NCI-H510A treated with DMSO at 0.1 percent for 48 hours (cell line): ENCODE measurements around the gene CLTRN.
"Not testable (repeated sequence)": the region's sequence is repeated elsewhere in the genome, so short reads cannot be mapped to it uniquely, and the experiment has no call there.

Source experiments
- DNase-seq: peaks from one replicate; lab custom pipeline; 2025; lab: John Stamatoyannopoulos, UW

CLTRN gene

DNA sequence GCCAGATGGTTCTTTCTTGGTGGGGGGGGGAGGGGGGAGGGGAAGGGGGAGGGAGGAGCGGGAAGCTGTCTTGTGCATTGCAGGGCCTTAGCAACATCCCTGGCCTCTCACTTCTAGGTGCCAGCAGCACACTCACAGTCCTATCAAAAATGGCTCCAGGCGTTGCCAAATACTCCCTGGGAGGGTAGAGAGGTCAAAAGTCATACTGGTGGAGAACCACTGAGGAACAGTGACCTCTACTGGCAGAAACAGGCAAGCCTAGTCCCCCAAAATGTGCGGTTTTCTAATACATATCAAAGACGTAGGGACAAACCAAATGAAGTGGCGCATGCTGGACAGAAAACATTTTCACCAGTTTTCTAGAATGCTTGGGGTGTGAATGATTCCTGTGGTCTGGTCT lies 17.1 kb downstream of the CLTRN start:
- DNase-seq = not testable (repeated sequence)

DNA sequence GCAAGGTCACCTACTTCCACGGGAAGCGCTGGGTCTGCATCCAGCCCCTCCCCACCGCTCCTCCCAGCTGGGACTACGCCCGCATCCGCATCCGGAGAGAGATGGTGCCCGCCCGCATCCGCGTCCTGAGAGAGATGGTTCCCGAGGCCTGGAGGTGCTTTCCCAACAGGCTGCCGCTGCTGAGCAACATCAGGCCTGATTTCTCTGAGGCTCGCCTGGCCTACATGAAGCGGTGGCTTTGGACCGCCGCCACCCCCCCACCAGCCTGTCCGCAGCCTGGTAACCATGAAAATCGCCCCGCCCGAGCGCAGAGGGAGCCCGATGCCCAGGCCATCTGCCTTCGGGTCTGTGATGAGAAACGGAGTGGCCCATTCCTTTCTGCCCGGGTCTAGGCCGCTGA lies 18.1 kb downstream of the CLTRN start:
- DNase-seq = no peak

- no peak for DNase-seq
Observed at GRCh38 chrX:15646031-15646430, 18.6 kb downstream of the CLTRN start.

DNA sequence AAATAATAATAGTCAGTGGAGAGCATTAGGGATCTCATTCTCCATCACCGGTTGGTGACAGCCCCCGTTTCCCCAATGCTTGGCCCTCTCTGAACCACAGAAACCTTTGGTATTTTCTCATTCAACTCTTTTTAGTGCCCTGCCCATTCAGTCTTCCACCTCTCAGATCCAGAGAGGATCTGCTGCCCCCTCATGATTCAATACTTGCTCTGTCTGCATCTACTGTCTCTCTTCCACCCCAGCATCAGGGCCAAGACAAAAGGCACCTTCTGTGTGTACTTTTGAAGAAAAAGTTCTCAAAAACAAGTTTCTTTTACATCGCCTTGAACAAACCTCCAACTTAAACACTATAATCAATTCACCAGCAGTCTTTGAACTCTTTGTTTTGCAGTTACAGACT lies 19.3 kb downstream of the CLTRN start:
- DNase-seq = no peak

- no peak for DNase-seq
Observed at GRCh38 chrX:15644560-15644872, 20.1 kb downstream of the CLTRN start.

DNA sequence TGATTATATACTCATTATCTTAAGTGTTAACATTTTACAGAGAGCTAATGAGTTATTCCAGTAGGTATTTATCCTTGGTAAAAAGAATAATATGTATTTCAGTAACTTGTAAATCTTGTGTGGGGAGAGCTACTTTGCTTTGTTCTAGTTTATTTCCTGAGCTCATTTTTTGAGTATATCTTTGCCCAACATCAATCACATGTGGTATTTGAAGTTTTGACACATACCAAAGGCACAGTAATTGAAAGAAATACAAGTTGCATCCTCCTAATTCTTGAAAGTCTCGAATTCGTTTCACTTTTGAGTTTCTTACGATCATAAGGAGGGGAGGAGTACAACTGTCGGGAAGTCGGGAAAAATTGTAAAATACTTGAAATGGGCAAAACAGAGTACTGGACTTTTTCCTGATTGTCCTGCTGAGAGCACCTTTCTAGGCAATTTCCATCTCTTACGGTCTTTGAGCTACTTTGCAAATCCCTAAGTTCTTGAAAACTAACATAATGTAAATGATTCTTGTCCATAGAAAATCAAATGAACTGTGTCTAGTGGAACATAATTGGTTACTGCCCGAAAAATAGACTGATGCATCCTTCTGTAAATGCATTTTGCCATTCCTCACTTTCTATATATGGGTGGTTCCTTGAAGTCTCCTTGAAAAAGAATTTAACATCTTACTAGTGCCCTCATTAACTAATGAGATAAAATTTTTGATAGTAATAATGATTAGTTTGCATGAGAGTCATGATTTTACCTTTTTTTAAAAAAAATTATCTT lies 20.6 kb downstream of the CLTRN start:
- no peak for DNase-seq

DNA sequence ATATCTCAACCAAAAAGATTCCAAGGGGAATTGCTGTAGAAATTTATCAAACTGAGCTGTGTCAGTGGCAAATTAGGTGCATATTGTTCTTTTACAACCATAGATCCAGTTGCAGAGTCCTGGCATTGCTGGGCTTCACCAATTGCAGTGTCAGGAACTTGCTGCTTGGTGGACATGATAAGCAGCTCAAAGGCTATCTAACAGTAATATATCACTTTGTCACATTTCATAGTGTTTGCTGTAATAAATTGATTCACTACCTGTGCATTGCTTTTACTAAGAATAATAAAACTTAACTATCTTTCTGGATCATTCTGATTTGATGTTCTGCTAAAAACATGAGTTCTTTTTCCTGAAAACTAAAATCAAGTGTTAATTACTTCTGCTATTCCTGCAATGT lies 33.0 kb downstream of the CLTRN start:
- no peak for DNase-seq

- no peak for DNase-seq
Observed at GRCh38 chrX:15623054-15623453, 41.6 kb downstream of the CLTRN start.

DNA sequence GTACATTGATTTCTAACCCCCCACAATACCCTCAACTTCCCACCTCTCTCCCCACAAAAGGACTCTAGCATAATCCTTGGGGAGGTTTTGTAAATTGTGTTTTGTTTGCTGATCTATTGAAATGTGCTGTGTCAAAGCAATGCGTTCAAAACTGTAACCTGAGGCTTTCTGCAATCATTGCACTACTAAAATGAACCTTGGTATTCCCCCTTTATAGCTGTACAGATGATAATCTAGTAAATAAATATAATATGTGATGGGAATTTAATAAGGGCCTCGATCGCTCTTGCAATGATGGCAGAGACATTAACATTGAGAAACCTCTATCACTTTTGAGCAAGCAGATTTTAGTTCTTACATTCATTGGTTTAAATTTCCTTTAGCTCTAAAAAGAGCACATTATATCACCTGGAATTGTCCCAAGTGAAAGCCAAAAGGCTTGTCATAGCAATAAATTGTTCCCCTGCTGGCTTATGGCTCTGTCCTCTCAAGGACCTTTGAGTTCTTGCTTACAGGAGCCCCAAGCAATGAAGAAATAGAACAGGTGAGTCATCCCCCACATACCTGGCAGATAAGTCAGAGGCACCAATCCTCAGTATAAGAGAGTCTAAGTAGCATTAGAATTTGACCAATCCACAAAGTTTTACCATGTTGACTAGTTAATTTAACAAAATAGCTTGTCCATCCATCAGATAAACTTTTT lies 45.4 kb downstream of the CLTRN start:
- DNase-seq = no peak

- DNase-seq = no peak
Observed at GRCh38 chrX:15617111-15617510, 47.5 kb downstream of the CLTRN start.

DNA sequence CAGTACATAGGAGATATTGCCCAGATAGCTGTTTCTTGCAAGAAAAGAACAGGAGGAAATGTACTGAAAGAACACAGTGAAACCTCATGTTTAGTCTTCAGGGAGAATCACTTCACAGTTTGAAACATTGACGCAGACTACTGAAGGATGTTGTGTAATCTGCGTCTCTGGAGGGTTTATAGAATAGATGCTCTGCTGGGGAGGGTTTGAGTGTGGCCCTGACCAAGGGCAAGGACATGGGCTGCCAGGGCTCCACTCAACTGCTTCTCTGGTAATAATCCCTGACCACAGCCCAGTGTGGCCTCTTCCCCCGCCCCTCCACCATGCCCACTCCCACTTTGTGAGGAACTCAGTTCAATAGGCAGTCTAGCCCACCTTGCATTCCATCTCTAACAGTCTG lies 48.1 kb downstream of the CLTRN start:
- no peak for DNase-seq

GRCh38 chrX:15607067-15607466 lies 57.5 kb downstream of the CLTRN start:
- DNase-seq = no peak

DNA sequence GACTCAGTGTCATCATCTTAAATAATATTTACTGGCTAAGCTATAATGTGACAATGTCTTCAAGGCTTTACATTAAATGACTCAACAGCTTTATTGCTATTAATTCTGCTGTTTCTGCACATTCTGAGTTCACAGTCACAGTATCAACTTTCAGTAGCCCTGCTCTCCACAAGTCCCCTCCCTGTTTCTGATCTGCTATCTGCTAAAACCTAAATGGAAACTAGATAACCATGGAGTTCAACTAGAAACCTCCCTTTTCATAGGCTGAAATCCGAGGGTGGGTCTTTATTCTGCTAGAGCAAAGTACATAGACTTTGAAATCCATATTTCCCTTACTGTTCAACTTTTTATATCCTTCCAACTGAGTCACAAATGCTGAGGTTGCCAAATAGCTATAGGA lies 58.5 kb downstream of the CLTRN start:
- no peak for DNase-seq

DNA sequence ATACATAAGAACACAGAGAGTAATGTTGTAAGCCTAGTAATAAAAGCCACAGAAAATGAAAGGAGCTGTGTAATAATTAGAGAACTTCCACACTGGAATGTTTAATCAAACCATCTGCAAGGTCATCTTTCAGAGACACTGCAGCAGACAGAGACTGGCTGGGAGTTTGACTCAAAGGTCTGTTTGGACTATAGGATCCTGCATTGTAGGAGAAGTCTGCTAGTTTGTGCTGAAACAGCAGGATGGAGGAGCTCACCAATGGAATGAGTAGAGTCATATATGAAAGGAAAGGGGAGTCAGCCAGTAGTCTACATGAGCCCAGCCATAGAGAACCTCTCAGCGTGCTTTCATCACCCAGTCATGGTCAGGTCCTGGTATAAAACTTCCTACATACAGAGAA lies 59.4 kb downstream of the CLTRN start:
- no peak for DNase-seq

- no peak for DNase-seq
Observed at GRCh38 chrX:15602761-15603160, 61.8 kb downstream of the CLTRN start.

DNA sequence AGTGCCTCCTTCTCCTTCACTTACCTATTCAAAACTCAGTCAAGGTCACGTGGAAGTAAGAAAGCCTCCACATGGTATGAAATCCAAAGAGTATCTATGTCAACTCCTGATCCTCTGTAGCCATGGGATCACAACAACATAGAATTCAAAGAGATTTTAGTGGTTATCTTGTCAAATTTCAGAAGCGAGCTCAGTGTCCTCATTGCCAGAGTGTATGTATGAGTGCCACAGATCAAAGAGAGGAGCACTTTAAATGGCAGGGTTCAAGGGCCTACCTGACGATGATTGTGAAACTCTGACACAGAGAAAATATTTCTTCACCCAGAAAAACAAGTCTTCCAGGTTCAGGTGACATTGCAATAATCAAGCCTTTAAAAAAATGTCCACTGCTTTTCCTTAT lies 62.7 kb downstream of the CLTRN start:
- no peak for DNase-seq

GRCh38 chrX:15600745-15601144 lies 63.9 kb downstream of the CLTRN start, which contains the start of gene ACE2:
TSS of gene ACE2 (minus strand) at chrX:15600960. CDS start at chrX:15600911, 49 bp downstream.
- DNase-seq = no peak

DNA sequence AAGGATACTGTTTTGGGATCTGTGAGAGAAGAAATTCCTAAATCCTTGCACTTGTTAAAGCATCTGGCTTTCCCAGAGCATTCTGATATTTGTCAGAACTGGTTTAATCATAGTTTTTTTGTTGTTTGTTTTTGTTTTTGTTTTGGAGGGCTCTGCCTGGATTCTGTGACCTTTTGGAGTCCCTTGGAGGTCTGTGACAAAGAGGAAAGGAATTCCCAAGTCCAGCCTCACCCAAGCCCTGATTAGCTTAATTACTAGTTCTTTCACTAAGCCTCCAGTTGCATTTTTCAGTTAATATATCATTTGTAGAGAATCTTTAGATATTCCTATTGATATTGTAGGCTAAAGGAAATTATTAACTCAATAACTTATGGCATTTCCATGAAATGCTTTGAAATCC lies 64.6 kb downstream of the CLTRN start:
- DNase-seq = no peak

DNA sequence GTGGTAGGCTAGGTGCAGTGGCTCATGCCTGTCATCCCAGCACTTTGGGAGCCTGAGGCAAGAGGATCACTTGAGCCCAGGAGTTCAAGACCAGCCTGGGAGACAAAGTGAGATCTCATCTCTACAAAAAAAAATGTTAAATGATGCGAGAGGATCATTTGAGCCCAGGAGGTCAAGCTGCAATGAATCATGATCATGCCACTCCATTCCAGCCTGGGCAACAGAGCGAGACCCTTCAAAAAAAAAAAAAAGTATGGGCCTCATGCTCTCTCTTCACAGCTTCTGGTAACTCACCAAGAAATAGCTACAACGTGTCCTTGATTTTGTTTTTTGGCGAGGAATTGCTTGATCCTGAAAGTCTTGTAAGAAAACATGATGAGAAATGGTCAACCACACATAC lies 65.1 kb downstream of the CLTRN start:
- no peak for DNase-seq

GRCh38 chrX:15598026-15598425 lies 66.6 kb downstream of the CLTRN start:
- DNase-seq = no peak

DNA sequence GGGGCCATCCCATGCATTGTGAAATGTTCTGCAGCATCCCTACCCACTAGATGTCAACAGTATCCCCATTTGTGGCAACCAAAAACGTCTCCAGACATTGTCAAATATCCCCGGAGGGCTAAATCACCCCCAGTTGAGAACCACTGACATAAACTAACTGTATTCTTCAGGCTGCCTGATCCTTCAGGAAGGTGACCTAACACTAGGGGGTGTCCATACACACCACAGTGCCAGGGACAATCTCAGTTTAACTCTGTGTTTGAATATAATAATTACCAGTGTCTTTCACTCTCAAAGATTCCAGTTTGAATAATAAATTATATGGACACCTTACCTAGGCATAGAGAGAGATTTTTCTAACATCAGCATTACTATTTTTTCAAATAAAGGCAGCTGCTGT lies 70.2 kb downstream of the CLTRN start:
- DNase-seq = no peak

DNA sequence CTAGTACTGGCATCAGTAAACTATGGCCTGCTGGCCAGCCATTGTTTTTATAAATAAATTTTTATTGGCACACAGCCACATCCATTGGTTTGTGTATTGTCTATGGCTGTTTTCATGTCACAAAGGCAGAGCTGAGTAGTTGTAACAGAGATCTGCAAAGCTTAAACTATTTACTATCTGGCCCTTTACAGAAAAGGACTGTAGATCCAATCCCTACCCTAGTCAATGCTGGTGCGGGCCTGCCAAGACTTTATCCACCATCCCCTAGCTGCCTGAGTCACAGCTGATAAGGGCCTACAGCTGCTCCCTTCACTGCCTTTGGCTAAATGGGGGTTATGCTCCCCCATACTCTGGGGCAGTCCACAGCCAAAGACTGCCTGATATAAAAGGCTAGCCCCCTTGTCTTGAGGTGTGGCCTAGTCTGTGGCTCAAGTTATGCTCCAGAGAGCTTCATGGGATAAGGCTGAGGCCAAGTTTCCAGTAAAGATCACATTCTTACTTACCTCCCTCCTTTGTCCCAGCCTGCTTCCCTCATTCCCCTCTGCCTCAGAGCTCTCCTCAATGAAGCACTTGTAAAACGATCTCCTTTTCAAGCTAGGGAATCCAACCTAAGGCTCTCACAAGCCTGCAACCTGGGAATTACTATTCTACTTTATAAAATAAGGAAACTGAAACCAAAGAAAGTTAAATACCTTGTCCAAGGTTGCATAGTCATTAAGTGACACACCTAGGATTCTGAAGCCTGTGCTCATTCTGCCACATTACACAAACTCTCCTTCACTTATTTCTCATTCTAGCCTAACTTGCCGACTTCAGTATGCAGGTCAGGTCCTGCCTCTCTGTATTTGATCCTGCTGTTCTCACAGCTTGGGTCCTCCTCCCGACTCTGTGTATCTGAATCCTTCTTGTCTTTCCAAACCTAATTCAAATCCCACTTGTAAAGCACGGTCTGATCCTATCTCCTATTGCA lies 84.5 kb downstream of the CLTRN start:
- no peak for DNase-seq
